Osteoblast (primary cell): ENCODE results near the gene PRTFDC1. TPM values are rescaled to one million over a fixed set of nuclear protein-coding genes. Genes with fewer than 3 reads are reported as not detected.

ENCODE experiments used
- DNase-seq: peaks from one replicate; pipeline ENCODE4 v3.0.0; 2011; ENCODE audit warnings: low spot score, mixed read lengths; ENCODE audit not compliant: insufficient read length; ENCODE audit errors: missing footprints
- H2AFZ ChIP-seq: 2 replicates; pipeline ENCODE4 v1.6.0; 2011; ENCODE audit warnings: mild to moderate bottlenecking, low read length
- H3K27ac ChIP-seq: 2 replicates; pipeline ENCODE4 v1.5.1; 2011; ENCODE audit warnings: mild to moderate bottlenecking, low read depth, low read length, moderate library complexity
- H3K27me3 ChIP-seq: 2 replicates; pipeline ENCODE4 v1.6.0; 2012; ENCODE audit warnings: mild to moderate bottlenecking, control low read depth, inconsistent platforms, low read length, moderate library complexity; ENCODE audit not compliant: insufficient read depth
- H3K36me3 ChIP-seq: 2 replicates; pipeline ENCODE4 v1.5.1; 2011; ENCODE audit warnings: mild to moderate bottlenecking, low read length, control low read depth, moderate library complexity; ENCODE audit not compliant: insufficient read depth
- H3K4me1 ChIP-seq: 2 replicates; pipeline ENCODE4 v1.5.1; 2011; ENCODE audit warnings: mild to moderate bottlenecking, low read length, control low read depth, moderate library complexity; ENCODE audit not compliant: insufficient read depth
- H3K4me2 ChIP-seq: 2 replicates; pipeline ENCODE4 v1.6.0; 2011; ENCODE audit warnings: mild to moderate bottlenecking, low read length; ENCODE audit not compliant: insufficient read depth
- H3K4me3 ChIP-seq: fragments of 200-600 bp; sonication (generic); 3 replicates; pipeline ENCODE4 v1.5.1; 2012; ENCODE audit warnings: mild to moderate bottlenecking, low read length, inconsistent platforms; ENCODE audit not compliant: insufficient read depth
- H3K79me2 ChIP-seq: 2 replicates; pipeline ENCODE4 v1.6.0; 2012; ENCODE audit warnings: mild to moderate bottlenecking, low read length, control low read depth, inconsistent platforms; ENCODE audit not compliant: insufficient read depth
- H3K9me3 ChIP-seq: 2 replicates; pipeline ENCODE4 v1.5.1; 2011; ENCODE audit warnings: low read depth, low read length, control low read depth
- H4K20me1 ChIP-seq: 2 replicates; pipeline ENCODE4 v1.6.0; 2012; ENCODE audit warnings: mild to moderate bottlenecking, low read length, control low read depth; ENCODE audit not compliant: insufficient read depth
- CTCF ChIP-seq: IDR thresholded peaks from 2 replicates; pipeline ENCODE4 v1.5.1; 2011; ENCODE audit warnings: mild to moderate bottlenecking, low read depth, low read length, moderate library complexity; ENCODE audit errors: extremely low read depth
- total RNA-seq: library from RNA; depleted of rRNA; stranded (reverse); fragments of >200 nt; gene quantifications from 2 replicates; pipeline ENCODE4 v1.2.3, GENCODE V29; 2012

Gene PRTFDC1
- total RNA-seq, 1 donor, result 5.1 TPM

- no peaks in the 10 kb centered on the region for H3K27me3 ChIP-seq
- H3K9me3 ChIP-seq, result no peaks in the 10 kb centered on the region
- H3K36me3 ChIP-seq, result no peaks in the 10 kb centered on the region
- no peak overlapping the region for H3K4me3 ChIP-seq
- no peak overlapping the region for H3K4me2 ChIP-seq
- no peak for TF ChIP-seq CTCF
- no peak overlapping the region for H2AFZ ChIP-seq
- no peaks in the 10 kb centered on the region for H4K20me1 ChIP-seq
- no peak for DNase-seq
- no peaks in the 10 kb centered on the region for H3K79me2 ChIP-seq
- peaks cover 4% of the 10 kb centered on the region for H3K4me1 ChIP-seq
- no peak overlapping the region for H3K27ac ChIP-seq
Observed at GRCh38 chr10:24824124-24824523, 128.3 kb downstream of the PRTFDC1 start.

- no peak overlapping the region for H3K4me3 ChIP-seq
- no peaks in the 10 kb centered on the region for H3K36me3 ChIP-seq
- no peak overlapping the region for H3K4me2 ChIP-seq
- no peaks in the 10 kb centered on the region for H3K9me3 ChIP-seq
- H2AFZ ChIP-seq, result peak overlapping the region; percentile 37
- no peaks in the 10 kb centered on the region for H4K20me1 ChIP-seq
- H3K4me1 ChIP-seq, result peaks cover 4% of the 10 kb centered on the region
- H3K27me3 ChIP-seq, result no peaks in the 10 kb centered on the region
- TF ChIP-seq CTCF, result no peak
- no peak overlapping the region for H3K27ac ChIP-seq
- H3K79me2 ChIP-seq, result no peaks in the 10 kb centered on the region
- DNase-seq, result no peak
Observed at GRCh38 chr10:24822590-24822989, 129.8 kb downstream of the PRTFDC1 start.

GRCh38 chr10:24821986-24822385 is 130.4 kb downstream of the PRTFDC1 start:
- no peak overlapping the region for H2AFZ ChIP-seq
- H3K4me2 ChIP-seq, result no peak overlapping the region
- H3K9me3 ChIP-seq, result no peaks in the 10 kb centered on the region
- peaks cover 4% of the 10 kb centered on the region for H3K4me1 ChIP-seq
- no peak overlapping the region for H3K4me3 ChIP-seq
- DNase-seq, result no peak
- TF ChIP-seq CTCF, result no peak
- no peaks in the 10 kb centered on the region for H4K20me1 ChIP-seq
- no peak overlapping the region for H3K27ac ChIP-seq
- no peaks in the 10 kb centered on the region for H3K36me3 ChIP-seq
- no peaks in the 10 kb centered on the region for H3K79me2 ChIP-seq
- no peaks in the 10 kb centered on the region for H3K27me3 ChIP-seq

- Histone ChIP-seq H3K79me2 (no peaks in the 10 kb centered on the region), H3K4me2 (no peak overlapping the region), H3K4me1 (peaks cover 2% of the 10 kb centered on the region), H4K20me1 (no peaks in the 10 kb centered on the region), H3K4me3 (no peak overlapping the region), H3K36me3 (no peaks in the 10 kb centered on the region), H3K9me3 (no peaks in the 10 kb centered on the region), H2AFZ (no peak overlapping the region), H3K27me3 (no peaks in the 10 kb centered on the region), H3K27ac (no peak overlapping the region)
- TF ChIP-seq CTCF, result no peak
- DNase-seq, result no peak
Observed at GRCh38 chr10:24816868-24817396, 135.5 kb downstream of the PRTFDC1 start.
